Endodermal cell (in vitro differentiated cells): ENCODE data around the gene PTP4A2. TPM values are rescaled to one million over a fixed set of nuclear protein-coding genes. Genes with fewer than 3 reads are reported as not detected.

Experiments used
- DNase-seq: peaks from one replicate; pipeline ENCODE4 v3.0.0-alpha.2; 2017
- H3K27ac ChIP-seq: 2 replicates; pipeline ENCODE4 v1.5.1; 2013; ENCODE audit warnings: mild to moderate bottlenecking, low read depth, low read length, moderate library complexity
- H3K27me3 ChIP-seq: 2 replicates; pipeline ENCODE4 v1.6.1; 2013; ENCODE audit warnings: mild to moderate bottlenecking, low read length, moderate library complexity; ENCODE audit not compliant: insufficient read depth, control insufficient read depth, poor library complexity, severe bottlenecking
- H3K36me3 ChIP-seq: 2 replicates; pipeline ENCODE4 v1.7.0; 2013; ENCODE audit warnings: mild to moderate bottlenecking, low read length, moderate library complexity; ENCODE audit not compliant: control insufficient read depth, insufficient read depth
- H3K4me1 ChIP-seq: one replicate; pipeline ENCODE4 v1.7.0; 2013; ENCODE audit warnings: low read length; ENCODE audit not compliant: control insufficient read depth, insufficient read depth
- H3K4me3 ChIP-seq: 2 replicates; pipeline ENCODE4 v1.5.1; 2013; ENCODE audit warnings: mild to moderate bottlenecking, low read length, moderate library complexity
- H3K9ac ChIP-seq: 2 replicates; pipeline ENCODE4 v1.6.1; 2013; ENCODE audit warnings: mild to moderate bottlenecking, low read length, moderate library complexity; ENCODE audit not compliant: poor library complexity, severe bottlenecking; ENCODE audit errors: extremely low read depth
- H3K9me3 ChIP-seq: 2 replicates; pipeline ENCODE4 v1.6.1; 2013; ENCODE audit warnings: mild to moderate bottlenecking, low read length, moderate library complexity; ENCODE audit not compliant: control insufficient read depth
- H3K27ac Mint-ChIP-seq: 2 replicates; pipeline ENCODE4 v1.8.0; 2020; ENCODE audit warnings: mixed read lengths
- H3K27me3 Mint-ChIP-seq: 2 replicates; pipeline ENCODE4 v1.8.0; 2021; ENCODE audit warnings: mild to moderate bottlenecking, mixed read lengths; ENCODE audit not compliant: insufficient read depth
- H3K36me3 Mint-ChIP-seq: 2 replicates; pipeline ENCODE4 v1.8.0; 2020; ENCODE audit warnings: low read depth, mixed read lengths
- H3K4me1 Mint-ChIP-seq: 2 replicates; pipeline ENCODE4 v1.8.0; 2020; ENCODE audit warnings: mixed read lengths
- H3K4me3 Mint-ChIP-seq: 2 replicates; pipeline ENCODE4 v1.8.0; 2020; ENCODE audit warnings: mild to moderate bottlenecking, moderate library complexity, mixed read lengths
- H3K9me3 Mint-ChIP-seq: 2 replicates; pipeline ENCODE4 v1.8.0; 2020; ENCODE audit warnings: mild to moderate bottlenecking, mixed read lengths
- WGBS, 2 experiments: methylation state at CpG; one replicate each; pipeline versions ENCODE4 v1.1.5 to v1.1.7; 2013; ENCODE audit warnings: missing lambda C conversion rate in 2 of 2, mixed read lengths in 1 of 2; ENCODE audit not compliant: insufficient coverage in 1 of 2, insufficient read length in 1 of 2; 5-methylcytosine and 5-hydroxymethylcytosine counted together
- total RNA-seq, 2 donors: library from RNA; stranded (reverse); fragmentation: NEBNext Ultra II Directional in 1 of 2; extraction: Animal tissue kit (Norgen Biotek cat#: 25700) in 1 of 2; gene quantifications; 2 replicates in 1 of 2; 3 replicates in 1 of 2; pipeline ENCODE4 v1.2.1, GENCODE V29; 2021
- TF ChIP-seq, protein P1 (sequence below): fragments of 200-600 bp; sonication (generic); conservative IDR thresholded peaks from 2 replicates; pipeline ENCODE4 v1.5.0; 2021; ENCODE audit warnings: antibody characterized with exemption, mild to moderate bottlenecking

The PTP4A2 gene
- total RNA-seq, 2 donors from 2014 or later: 211 TPM

DNA sequence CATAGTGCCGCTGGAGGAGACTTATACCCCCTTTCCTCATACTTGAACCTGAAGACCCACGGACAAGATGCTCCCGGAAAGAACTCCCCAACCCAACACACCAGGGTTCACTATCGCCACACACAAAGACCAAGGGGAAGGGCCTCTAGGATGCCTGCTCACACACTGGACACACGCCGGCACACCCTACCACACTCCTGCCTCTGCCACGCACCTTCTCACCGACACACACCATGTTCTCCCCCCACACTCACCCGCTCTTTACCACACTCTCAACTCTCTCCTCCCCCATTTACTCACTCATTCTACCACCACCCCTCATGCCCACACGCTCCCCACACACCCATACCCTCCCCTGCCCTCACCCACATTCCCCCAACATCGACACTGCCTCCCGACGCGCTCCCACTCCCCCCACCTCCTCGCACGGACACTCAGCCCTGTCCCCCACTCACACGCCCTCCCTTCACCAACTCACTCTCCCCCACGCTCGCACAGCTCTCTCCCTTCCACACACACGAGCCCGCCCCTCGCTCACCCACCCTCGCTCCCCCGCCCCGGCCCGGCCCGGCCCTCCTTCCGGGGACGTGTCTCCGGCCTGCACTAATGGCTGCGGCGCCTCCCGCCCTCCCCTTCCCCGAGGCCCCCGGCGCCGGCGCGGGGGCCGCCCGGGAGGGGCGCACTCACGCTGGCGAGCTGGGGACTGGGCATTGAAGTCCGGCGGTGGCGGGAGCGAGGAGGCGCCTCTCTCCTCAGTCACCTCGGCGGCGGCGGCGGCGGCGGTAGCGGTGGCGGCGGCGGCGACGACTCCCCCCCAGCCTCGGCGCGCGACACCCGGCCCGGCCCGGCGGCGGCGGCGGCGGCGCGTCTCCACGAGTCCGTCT is 626 bp downstream of the PTP4A2 start:
- Mint-ChIP-seq H3K36me3 (no peaks in the 10 kb centered on the region), H3K9me3 (no peaks in the 10 kb centered on the region), H3K27me3 (no peaks in the 10 kb centered on the region), H3K4me1 (peaks cover 42% of the 10 kb centered on the region), H3K27ac (peak overlapping the region; percentile 76), H3K4me3 (peak overlapping the region; percentile 89)
- Histone ChIP-seq H3K27me3 (no peaks in the 10 kb centered on the region), H3K4me1 (peaks cover 16% of the 10 kb centered on the region), H3K36me3 (no peaks in the 10 kb centered on the region), H3K4me3 (peak overlapping the region; percentile 97), H3K9me3 (no peaks in the 10 kb centered on the region), H3K9ac (peak overlapping the region; percentile 76), H3K27ac (peak overlapping the region; percentile 74)
- 0% methylated on average over 6 to 78 of the region's 78 CpGs for WGBS, 2 experiments
- DNase-seq: peak; percentile 81
- TF ChIP-seq, protein P1, sequence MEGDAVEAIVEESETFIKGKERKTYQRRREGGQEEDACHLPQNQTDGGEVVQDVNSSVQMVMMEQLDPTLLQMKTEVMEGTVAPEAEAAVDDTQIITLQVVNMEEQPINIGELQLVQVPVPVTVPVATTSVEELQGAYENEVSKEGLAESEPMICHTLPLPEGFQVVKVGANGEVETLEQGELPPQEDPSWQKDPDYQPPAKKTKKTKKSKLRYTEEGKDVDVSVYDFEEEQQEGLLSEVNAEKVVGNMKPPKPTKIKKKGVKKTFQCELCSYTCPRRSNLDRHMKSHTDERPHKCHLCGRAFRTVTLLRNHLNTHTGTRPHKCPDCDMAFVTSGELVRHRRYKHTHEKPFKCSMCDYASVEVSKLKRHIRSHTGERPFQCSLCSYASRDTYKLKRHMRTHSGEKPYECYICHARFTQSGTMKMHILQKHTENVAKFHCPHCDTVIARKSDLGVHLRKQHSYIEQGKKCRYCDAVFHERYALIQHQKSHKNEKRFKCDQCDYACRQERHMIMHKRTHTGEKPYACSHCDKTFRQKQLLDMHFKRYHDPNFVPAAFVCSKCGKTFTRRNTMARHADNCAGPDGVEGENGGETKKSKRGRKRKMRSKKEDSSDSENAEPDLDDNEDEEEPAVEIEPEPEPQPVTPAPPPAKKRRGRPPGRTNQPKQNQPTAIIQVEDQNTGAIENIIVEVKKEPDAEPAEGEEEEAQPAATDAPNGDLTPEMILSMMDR: no peak

DNA sequence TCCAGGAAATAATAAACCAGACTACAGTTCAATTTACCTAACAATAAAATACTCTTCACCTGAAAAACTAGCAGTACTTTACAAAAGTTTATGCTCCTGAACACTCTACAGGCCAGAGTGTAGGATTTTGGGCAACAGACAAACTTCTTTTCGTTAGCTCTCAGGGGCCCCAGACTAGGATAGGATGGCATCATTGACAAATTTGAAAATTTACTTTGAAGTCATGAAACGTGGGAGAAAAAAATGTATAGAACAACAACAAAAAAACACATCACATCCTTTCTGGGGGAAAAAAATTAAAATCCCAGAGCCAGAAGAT is 1.2 kb downstream of the PTP4A2 start:
- peak overlapping the region; percentile 76 for H3K9ac ChIP-seq
- Mint-ChIP-seq H3K9me3 (no peaks in the 10 kb centered on the region), H3K4me3 (peak overlapping the region; percentile 89), H3K36me3 (no peaks in the 10 kb centered on the region), H3K27me3 (no peaks in the 10 kb centered on the region), H3K4me1 (peaks cover 42% of the 10 kb centered on the region), H3K27ac (peak overlapping the region; percentile 76)
- no peak overlapping the region for H3K27ac ChIP-seq
- H3K36me3 ChIP-seq: no peaks in the 10 kb centered on the region
- 8% methylated on average over 2 of the region's 2 CpGs; no CpG with 5 or more reads in 1 of the 2 experiments for WGBS, 2 experiments
- no peaks in the 10 kb centered on the region for H3K27me3 ChIP-seq
- H3K9me3 ChIP-seq: no peaks in the 10 kb centered on the region
- TF ChIP-seq, protein P1: no peak
- H3K4me1 ChIP-seq: peaks cover 18% of the 10 kb centered on the region
- peak overlapping the region; percentile 97 for H3K4me3 ChIP-seq
- DNase-seq: no peak

DNA sequence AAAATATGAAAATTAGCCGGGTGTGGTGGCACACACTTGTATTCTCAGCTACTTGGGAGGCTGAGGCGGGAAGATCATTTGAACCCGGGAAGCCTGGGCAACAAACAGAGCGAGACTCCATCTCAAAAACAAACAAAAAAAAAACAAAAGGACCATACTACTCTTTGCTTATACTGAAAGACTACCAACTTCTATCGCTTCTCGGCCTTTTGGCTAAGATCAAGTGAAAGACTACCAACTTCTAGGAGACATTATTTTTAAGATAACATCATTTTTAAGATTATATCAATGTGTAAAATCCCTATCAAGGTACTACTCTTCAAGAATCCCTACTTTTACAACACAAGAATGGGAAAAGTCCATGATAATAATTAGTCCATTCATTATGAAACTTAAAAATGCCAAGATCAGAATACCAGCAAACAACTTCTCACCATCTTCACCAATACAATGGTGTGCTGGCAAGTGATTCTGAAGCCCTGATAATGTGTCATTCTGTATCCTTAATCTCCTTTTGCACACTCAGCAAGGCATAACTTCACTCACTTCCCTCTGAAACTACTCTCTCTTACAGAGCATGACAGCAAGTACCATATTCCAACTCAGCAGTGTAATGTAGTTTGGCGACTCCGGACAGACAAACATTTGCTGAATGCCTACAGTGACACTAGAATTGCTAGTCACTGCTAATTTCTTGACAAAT is 1.7 kb downstream of the PTP4A2 start:
- Histone ChIP-seq H3K4me1 (peaks cover 23% of the 10 kb centered on the region), H3K36me3 (no peaks in the 10 kb centered on the region), H3K9ac (peak overlapping the region; percentile 76), H3K27ac (no peak overlapping the region), H3K4me3 (peak overlapping the region; percentile 97), H3K9me3 (no peaks in the 10 kb centered on the region), H3K27me3 (no peaks in the 10 kb centered on the region)
- TF ChIP-seq, protein P1: no peak
- H3K27me3 Mint-ChIP-seq: no peaks in the 10 kb centered on the region
- peak overlapping the region; percentile 76 for H3K27ac Mint-ChIP-seq
- no peak for DNase-seq
- WGBS, 2 experiments: 69 to 85% methylated on average over 4 to 8 of the region's 8 CpGs
- H3K4me3 Mint-ChIP-seq: peak overlapping the region; percentile 89
- H3K9me3 Mint-ChIP-seq: no peaks in the 10 kb centered on the region
- H3K36me3 Mint-ChIP-seq: no peaks in the 10 kb centered on the region
- H3K4me1 Mint-ChIP-seq: peaks cover 47% of the 10 kb centered on the region
